HG03159 (cell line): ENCODE data around the gene SENP1.

Experiments used
- ATAC-seq: cut with Tn5 transposase; IDR thresholded peaks from one replicate; pipeline ENCODE4 v1.9.1; 2021; ENCODE audit warnings: mild to moderate bottlenecking, moderate library complexity; ENCODE audit not compliant: unreplicated experiment

The SENP1 gene

DNA sequence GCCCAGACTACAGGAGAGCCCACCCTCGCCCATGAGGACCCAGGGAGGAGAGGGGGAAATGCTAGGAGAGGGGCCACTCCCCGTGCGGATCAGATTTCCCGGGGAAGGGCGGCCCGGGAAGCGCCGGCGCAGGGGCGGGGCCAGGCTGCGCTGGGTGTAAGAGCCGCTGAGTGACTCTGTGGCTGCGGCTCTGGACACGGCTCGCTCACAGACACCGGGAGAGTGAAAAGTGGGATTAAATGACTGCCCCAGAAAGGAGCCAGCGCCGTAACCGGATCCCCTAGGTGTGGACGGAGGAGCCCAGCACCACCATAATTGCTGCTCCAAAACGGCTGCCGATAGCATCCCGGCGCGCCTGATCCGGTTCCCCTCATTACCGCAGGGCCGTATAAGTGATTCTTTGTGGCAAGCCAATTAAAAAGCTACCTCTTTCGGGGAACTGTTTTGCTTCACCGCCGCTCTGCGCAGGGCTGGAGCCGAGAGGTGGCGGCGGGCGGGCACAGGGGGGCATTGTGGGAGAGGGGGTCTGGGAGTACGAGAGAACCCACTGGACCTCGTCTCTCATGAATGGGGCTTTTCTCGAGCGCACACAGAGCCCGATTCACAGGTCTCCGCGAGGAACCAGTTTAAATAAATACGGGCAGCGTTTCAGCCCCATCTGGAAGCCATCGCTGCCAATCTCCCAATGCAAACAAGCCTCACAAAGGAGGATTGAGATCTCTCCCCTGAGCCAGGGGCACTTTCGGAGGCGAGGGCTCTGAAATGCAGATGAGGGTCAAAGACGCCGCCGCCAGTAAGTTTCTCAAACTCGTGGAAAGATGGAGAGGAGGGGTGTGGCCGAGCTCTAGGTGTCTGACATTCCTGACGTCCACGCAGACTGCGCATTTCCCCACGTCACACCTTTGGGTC lies 104.1 kb downstream of the SENP1 start:
- ATAC-seq: no peak

DNA sequence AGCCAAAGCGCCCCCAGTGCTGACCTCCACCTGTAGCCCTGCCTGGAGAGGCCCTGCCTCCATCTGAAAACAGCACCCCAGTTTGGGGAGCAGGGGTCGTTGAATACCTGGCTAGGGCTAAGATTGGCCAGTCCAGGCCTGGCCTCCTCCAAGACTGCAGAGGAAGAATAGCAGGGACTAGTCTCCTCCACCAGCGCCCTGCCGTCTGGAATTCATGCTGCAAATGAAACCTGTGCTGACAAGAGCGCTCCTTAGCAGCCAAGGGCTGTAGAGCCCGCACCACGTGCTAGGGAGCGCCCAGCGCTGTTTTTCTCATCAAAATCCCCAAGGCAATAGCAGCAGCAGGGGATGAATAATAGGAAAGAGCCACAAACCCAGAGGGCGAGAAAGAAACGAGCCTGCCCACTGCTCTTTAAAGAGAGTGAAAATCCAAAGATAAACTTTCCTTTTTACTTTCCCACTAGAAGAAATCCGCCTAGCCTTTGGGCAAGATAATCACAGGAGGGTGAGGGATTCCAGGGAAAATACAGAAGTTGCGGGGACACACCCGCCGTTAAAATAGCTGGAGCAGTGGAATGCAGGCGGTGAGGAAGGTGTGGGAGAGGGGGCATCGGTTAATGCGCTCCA lies 104.9 kb downstream of the SENP1 start:
- no peak for ATAC-seq

DNA sequence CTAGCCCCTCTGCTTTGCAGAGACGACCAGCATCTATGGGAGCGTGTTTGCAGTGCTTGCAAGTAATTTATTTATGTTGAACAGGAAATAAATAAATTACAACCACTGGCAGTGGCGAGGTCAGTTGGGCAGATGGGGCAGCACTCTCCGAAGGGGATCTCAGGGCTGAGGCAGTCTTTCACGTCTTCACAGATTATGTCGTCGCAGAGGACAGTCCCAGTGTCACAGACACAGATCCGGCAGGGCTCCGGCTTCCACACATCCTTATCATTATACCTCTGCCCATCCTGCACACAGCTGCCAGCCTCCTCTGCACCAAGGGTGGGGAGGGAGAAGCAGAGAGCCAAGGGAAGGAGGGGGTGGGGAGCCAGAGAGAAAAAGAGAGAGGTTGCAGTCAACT lies 106.1 kb downstream of the SENP1 start:
- no peak for ATAC-seq

DNA sequence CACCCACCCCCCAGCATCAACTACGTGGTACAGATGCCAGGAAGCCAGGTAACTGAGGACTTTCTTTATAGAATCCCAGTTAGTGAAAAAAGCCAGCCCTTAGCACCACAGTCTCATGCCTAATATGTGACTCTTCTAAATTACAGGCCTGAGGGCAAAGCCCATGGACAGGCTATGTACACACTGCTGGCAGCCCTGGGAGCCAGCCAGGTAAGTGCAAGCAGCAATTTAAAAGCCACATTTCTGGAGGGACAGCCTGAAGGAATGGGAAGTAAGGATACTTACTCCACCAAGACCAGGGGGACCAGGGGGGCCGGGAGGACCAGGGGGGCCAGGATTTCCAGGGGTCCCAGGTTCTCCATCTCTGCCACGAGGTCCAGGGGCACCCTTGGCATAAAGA lies 108.6 kb downstream of the SENP1 start:
- ATAC-seq: no peak

DNA sequence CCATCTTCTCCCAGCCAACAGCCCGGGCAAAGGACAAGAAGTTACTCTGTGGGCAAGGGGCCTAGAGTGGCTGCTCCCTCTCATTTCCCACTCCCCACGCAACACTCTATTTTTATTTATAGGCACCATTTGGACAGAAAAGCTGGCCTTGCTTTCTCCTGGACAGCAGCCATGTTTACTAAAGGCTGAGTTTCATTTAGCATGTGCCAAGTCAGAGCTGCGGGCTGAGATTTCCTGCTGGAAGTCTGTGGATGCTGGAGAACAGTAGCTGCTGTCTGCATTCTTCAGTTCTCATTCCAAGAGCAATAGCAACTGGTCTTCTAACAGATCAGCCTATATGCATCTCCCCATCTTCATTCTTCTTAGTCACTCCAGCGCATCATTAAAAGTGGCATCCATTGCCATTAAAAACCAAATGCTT lies 109.9 kb downstream of the SENP1 start:
- no peak for ATAC-seq

DNA sequence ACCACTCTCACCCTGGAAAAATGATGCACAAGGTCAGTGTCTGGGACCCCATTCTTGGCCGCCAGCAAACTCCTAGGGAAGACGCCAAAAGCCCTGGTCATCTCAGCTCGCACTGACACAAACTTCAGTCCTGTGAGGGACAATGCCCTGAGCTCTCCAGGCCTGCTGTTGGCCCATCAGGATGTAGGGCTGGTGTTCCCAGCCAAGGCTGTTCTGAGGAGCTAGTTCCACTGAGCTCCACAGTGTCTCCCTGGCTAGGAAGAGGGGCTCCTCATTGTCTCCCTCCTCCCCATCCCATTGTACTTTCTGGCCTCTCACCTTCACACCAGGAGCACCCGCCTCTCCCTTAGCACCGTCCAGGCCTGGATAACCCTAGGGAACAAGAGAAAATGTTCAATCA lies 112.4 kb downstream of the SENP1 start:
- ATAC-seq: no peak
